ENCODE measurements around the gene LIN52. TPM values are rescaled to one million over a fixed set of nuclear protein-coding genes. Genes with fewer than 3 reads are reported as not detected.

Gene LIN52
- total and polyA plus RNA-seq, 2 experiments from 2014 or later, result 8.0 to 8.7 TPM

DNA sequence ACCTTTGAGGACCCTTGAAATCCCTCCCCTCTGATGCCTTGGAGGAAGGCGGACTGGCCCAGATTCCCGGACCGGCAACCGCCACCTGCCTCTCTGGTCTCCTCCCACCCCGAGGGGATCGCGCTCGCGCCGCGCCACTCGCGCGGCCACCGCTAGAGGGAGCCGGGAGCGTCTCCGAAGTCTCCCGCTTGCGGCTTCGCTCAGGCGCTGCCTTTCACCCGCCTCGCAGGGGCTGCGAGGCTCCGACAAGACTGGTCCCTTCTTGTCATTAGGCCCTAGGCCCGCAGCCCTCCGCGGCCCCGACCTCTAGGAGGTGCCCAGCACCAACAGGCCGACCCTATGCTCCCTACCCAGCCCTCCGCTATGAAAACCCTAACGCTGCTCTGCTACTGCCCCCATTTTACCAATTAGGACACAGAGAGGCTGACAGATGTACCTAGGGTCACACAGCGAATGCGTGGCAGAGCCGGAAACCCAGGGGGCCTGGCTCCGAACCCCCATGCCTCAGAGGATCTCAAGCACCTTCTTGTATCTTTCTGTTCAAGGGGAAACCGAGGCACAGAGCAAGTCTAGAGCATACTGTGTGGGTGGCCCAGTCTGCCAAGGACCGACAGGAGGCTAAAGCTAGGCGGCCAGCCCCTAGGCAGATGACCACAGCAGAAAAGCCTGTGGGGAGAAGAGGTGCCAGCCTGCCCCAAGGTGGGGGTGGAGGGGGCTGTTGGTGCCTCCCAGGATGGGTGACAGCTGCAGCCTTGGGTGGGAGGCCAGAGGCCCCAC lies 133.1 kb downstream of the LIN52 start:
- WGBS, 2 experiments (ENCODE audit: low coverage in 1 of 2, low lambda C conversion rate in 2 of 2, missing lambda C conversion rate in 2 of 2), result 5% methylated on average over 40 of the region's 40 CpGs
- no peaks in the 10 kb centered on the region for H3K79me2 ChIP-seq (ENCODE audit: insufficient read depth)
- no peaks in the 10 kb centered on the region for H4K20me1 ChIP-seq (ENCODE audit: insufficient read depth)
- H2AFZ ChIP-seq, result peak overlapping the region; percentile 73
- TF ChIP-seq EZH2phosphoT487 (IDR thresholded peaks at IDR 0.05; ENCODE audit: insufficient read depth, low read depth), result no peak
- H3K9me2 ChIP-seq (ENCODE audit: insufficient read depth), result no peaks in the 10 kb centered on the region
- no peak overlapping the region for H3K9ac ChIP-seq
- DNase-seq, result peak; percentile 81
- H3K9me3 ChIP-seq (ENCODE audit: low read depth), result no peaks in the 10 kb centered on the region
- in situ Hi-C loops (cut with MboI), result no loop called here
- H3K27ac ChIP-seq, result no peak overlapping the region
- H3K27me3 ChIP-seq (replicated peaks; ENCODE audit: insufficient read depth), result peaks cover 16% of the 10 kb centered on the region
- H3K36me3 ChIP-seq (ENCODE audit: low read depth), result no peaks in the 10 kb centered on the region
- H3K4me2 ChIP-seq (ENCODE audit: unreplicated experiment), result peak overlapping the region; percentile 77
- no peaks in the 10 kb centered on the region for H3K4me1 ChIP-seq (ENCODE audit: insufficient read depth)
- peak overlapping the region; percentile 62 for H3K4me3 ChIP-seq
- no peaks in the 10 kb centered on the region for H3F3A ChIP-seq (ENCODE audit: insufficient read depth)

DNA sequence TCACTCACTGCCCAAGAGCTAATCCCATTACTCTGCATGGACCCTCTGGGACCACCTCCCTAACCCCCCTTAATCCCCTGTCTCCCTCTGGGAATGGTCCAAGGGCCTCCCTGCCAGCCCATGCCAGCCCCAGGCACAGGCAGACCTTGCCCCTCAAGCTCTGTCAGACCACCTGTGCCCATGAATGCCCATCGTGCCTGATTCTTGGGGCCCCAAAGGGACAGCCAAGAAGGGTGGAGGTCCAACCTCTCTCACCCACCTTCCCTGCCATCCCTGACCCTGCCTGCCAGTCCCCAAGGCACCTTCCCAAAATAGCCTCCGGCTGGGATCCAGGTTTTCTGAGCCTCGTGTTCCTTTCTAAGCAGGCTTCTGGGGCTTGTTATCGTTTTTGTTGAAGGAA lies 133.7 kb downstream of the LIN52 start:
- Histone ChIP-seq H3K79me2 (ENCODE audit: insufficient read depth) (no peaks in the 10 kb centered on the region), H3K27me3 (replicated peaks; ENCODE audit: insufficient read depth) (peaks cover 16% of the 10 kb centered on the region)
- WGBS, 2 experiments (ENCODE audit: low coverage in 1 of 2, low lambda C conversion rate in 2 of 2, missing lambda C conversion rate in 2 of 2), result 31 to 32% methylated on average over 4 of the region's 4 CpGs

DNA sequence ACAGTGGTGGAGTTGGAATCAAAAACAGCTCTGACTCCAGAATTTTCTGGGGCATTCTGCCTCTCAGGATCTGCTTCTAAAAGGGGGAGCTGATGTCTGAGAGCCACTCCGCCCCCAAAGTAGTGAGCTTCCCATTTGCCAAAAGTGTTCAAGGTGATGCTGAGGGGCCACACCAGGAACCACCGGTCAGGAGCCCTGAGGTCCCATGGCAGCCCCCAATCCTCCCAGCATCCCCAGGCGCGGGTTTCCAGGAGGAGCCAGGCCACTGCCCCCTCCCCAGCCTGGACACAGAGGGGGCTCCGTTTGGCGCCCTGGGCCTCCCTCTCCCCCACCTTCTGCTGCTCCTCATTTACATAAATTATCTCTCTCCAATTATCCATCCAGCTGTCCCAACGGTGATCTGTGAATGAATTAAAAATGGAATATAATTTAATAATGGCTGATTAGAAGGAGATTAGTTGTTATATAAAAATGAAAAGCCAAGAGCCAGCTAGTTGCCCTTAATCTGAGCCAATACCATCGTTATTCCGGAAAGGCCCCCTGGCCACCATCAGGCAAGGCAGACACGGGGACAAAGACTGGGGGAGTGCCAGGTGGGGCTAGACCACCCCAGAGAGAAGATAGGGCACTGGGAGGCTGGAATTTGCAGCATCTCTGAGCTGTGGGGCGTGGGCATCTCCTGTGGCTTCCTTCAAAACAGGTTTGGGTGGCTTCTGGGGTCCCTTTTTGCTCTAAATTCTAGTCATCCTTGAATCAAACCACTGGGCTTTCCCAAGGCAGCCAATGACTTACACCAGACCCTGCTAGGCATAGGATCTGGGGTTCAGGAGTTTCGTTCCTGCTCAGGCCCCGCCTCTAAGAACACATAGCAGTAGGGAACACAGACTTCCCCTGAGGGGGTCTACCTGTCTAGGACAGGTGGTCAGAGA lies 134.8 kb downstream of the LIN52 start:
- H3F3A ChIP-seq (ENCODE audit: insufficient read depth), result no peaks in the 10 kb centered on the region
- H3K36me3 ChIP-seq (ENCODE audit: low read depth), result no peaks in the 10 kb centered on the region
- H3K9me3 ChIP-seq (ENCODE audit: low read depth), result no peaks in the 10 kb centered on the region
- WGBS, 2 experiments (ENCODE audit: low coverage in 1 of 2, low lambda C conversion rate in 2 of 2, missing lambda C conversion rate in 2 of 2), result 58 to 62% methylated on average over 11 to 13 of the region's 13 CpGs
- in situ Hi-C loops (cut with MboI), result no loop called here
- H3K4me3 ChIP-seq, result no peak overlapping the region
- DNase-seq, result no peak
- peaks cover 16% of the 10 kb centered on the region for H3K27me3 ChIP-seq (replicated peaks; ENCODE audit: insufficient read depth)
- TF ChIP-seq EZH2 (IDR thresholded peaks at IDR 0.05; ENCODE audit: insufficient read depth, poor library complexity, severe bottlenecking) (no peak), EZH2phosphoT487 (IDR thresholded peaks at IDR 0.05; ENCODE audit: insufficient read depth, low read depth) (no peak)
- H3K4me2 ChIP-seq (ENCODE audit: unreplicated experiment), result no peak overlapping the region
- H3K9me2 ChIP-seq (ENCODE audit: insufficient read depth), result no peaks in the 10 kb centered on the region
- H4K20me1 ChIP-seq (ENCODE audit: insufficient read depth), result no peaks in the 10 kb centered on the region
- no peak overlapping the region for H3K9ac ChIP-seq
- no peak overlapping the region for H3K27ac ChIP-seq
- no peaks in the 10 kb centered on the region for H3K4me1 ChIP-seq (ENCODE audit: insufficient read depth)
- no peaks in the 10 kb centered on the region for H3K79me2 ChIP-seq (ENCODE audit: insufficient read depth)
- H2AFZ ChIP-seq, result no peak overlapping the region

More for the DNA sequence above, 133.7 kb downstream of the LIN52 start:
- Histone ChIP-seq H3K9me2 (ENCODE audit: insufficient read depth) (no peaks in the 10 kb centered on the region), H3K4me3 (no peak overlapping the region), H3K4me2 (ENCODE audit: unreplicated experiment) (no peak overlapping the region), H3F3A (ENCODE audit: insufficient read depth) (no peaks in the 10 kb centered on the region), H2AFZ (no peak overlapping the region), H3K9me3 (ENCODE audit: low read depth) (no peaks in the 10 kb centered on the region), H4K20me1 (ENCODE audit: insufficient read depth) (no peaks in the 10 kb centered on the region), H3K4me1 (ENCODE audit: insufficient read depth) (no peaks in the 10 kb centered on the region), H3K36me3 (ENCODE audit: low read depth) (no peaks in the 10 kb centered on the region), H3K27ac (no peak overlapping the region), H3K9ac (no peak overlapping the region)
- DNase-seq, result no peak
- no peak for TF ChIP-seq EZH2 (IDR thresholded peaks at IDR 0.05; ENCODE audit: insufficient read depth, poor library complexity, severe bottlenecking)
- no peak for TF ChIP-seq EZH2phosphoT487 (IDR thresholded peaks at IDR 0.05; ENCODE audit: insufficient read depth, low read depth)
- in situ Hi-C loops (cut with MboI), result no loop called here

DNA sequence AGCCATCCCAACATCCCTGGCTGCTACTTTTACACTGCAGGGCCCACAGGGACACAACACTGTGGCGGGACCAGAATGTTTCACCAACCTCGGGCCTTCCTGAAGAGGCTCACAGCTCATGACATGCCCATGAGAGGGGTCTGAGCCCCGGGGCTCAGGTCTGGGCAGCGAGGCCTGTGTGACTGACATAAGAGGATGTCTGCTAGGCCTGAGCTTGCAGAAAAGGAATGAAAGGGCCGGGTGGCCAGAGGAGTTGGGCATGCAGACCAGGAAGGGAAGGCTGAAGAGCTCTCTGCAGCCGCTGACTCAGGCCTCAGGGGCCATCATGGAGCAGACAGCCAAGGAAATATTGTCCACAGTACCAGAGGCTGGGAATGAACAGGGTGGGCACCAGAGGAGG lies 136.2 kb downstream of the LIN52 start:
- Histone ChIP-seq H2AFZ (no peak overlapping the region), H3K9me2 (ENCODE audit: insufficient read depth) (no peaks in the 10 kb centered on the region), H3F3A (ENCODE audit: insufficient read depth) (no peaks in the 10 kb centered on the region), H3K79me2 (ENCODE audit: insufficient read depth) (no peaks in the 10 kb centered on the region), H3K27me3 (replicated peaks; ENCODE audit: insufficient read depth) (peaks cover 25% of the 10 kb centered on the region), H3K4me1 (ENCODE audit: insufficient read depth) (no peaks in the 10 kb centered on the region), H3K9me3 (ENCODE audit: low read depth) (no peaks in the 10 kb centered on the region), H4K20me1 (ENCODE audit: insufficient read depth) (no peaks in the 10 kb centered on the region), H3K9ac (no peak overlapping the region), H3K4me2 (ENCODE audit: unreplicated experiment) (no peak overlapping the region), H3K27ac (no peak overlapping the region), H3K36me3 (ENCODE audit: low read depth) (no peaks in the 10 kb centered on the region), H3K4me3 (no peak overlapping the region)
- no peak for TF ChIP-seq EZH2 (IDR thresholded peaks at IDR 0.05; ENCODE audit: insufficient read depth, poor library complexity, severe bottlenecking)
- no peak for TF ChIP-seq EZH2phosphoT487 (IDR thresholded peaks at IDR 0.05; ENCODE audit: insufficient read depth, low read depth)
- DNase-seq, result no peak
- in situ Hi-C loops (cut with MboI), result no loop called here
- WGBS, 2 experiments (ENCODE audit: low coverage in 1 of 2, low lambda C conversion rate in 2 of 2, missing lambda C conversion rate in 2 of 2), result 71 to 84% methylated on average over 6 of the region's 6 CpGs
